HUES6 (cell line): ENCODE measurements around the gene TTC23L.
"Not testable (repeated sequence)": the region's sequence is repeated elsewhere in the genome, so short reads cannot be mapped to it uniquely, and the experiment has no call there.

Source experiments
- H3K27ac ChIP-seq: 2 replicates; pipeline ENCODE4 v1.7.0; 2013; ENCODE audit warnings: low read depth, mild to moderate bottlenecking, low read length, inconsistent platforms
- H3K27me3 ChIP-seq: 2 replicates; pipeline ENCODE4 v1.6.1; 2013; ENCODE audit warnings: low read length; ENCODE audit not compliant: control insufficient read depth, insufficient read depth
- H3K36me3 ChIP-seq: 2 replicates; pipeline ENCODE4 v1.6.1; 2013; ENCODE audit warnings: low read length; ENCODE audit not compliant: control insufficient read depth, insufficient read depth
- H3K4me1 ChIP-seq: 2 replicates; pipeline ENCODE4 v1.6.1; 2013; ENCODE audit warnings: low read length; ENCODE audit not compliant: control insufficient read depth, insufficient read depth
- H3K4me3 ChIP-seq: 2 replicates; pipeline ENCODE4 v1.5.1; 2013; ENCODE audit warnings: low read depth, low read length
- H3K9ac ChIP-seq: one replicate; pipeline ENCODE4 v1.6.1; 2013; ENCODE audit warnings: mild to moderate bottlenecking, low read length
- H3K9me3 ChIP-seq: 2 replicates; pipeline ENCODE4 v1.6.1; 2013; ENCODE audit warnings: low read depth, low read length; ENCODE audit not compliant: control insufficient read depth, insufficient read depth

Gene TTC23L

DNA sequence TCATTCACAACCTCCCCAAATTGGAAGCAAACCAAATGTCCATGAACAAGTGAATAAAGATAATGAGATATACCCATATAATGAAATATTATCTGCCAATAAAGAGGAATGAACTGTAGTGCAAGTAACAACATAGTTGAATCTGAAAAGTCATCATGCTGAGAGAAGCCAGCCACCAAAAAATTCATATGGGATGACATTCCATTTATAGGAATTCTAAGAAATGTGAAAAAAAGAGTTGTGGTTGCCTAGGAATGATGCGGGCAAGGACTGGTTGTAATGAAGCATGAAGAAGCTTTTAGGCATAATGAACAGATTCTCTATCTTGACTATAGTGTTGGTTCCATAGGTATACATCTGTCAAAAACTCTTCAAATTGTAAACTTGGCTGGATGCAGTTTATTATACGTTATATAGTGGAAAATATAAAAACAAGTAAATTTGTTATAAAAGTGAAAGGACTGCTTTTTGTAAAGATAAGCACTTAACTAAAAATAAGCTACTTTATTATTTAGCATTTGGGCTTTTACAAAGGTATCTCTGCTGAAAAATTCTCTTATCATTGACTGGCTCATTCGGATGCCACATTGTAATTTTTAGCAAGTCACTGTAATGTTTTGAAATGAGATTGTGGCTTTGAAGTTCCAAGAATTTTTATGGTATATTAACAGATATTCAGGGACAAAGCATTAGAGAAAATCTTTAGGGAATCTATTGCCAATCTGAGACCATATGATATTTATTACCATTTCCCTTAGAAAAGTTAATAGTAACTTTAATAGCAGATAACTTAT, 21.2 kb upstream of the TTC23L start:
- Histone ChIP-seq H3K9me3 (no peaks in the 10 kb centered on the region), H3K4me3 (no peak overlapping the region), H3K27ac (no peak overlapping the region), H3K36me3 (peaks cover 63% of the 10 kb centered on the region), H3K27me3 (no peaks in the 10 kb centered on the region), H3K4me1 (no peaks in the 10 kb centered on the region), H3K9ac (no peak overlapping the region)

- Histone ChIP-seq H3K9ac (no peak overlapping the region), H3K27ac (no peak overlapping the region), H3K4me3 (no peak overlapping the region), H3K4me1 (no peaks in the 10 kb centered on the region), H3K9me3 (no peaks in the 10 kb centered on the region), H3K36me3 (peaks cover 63% of the 10 kb centered on the region), H3K27me3 (no peaks in the 10 kb centered on the region)
Measured at GRCh38 chr5:34818717-34819116, 20.2 kb upstream of the TTC23L start.

- H3K27me3 ChIP-seq, result no peaks in the 10 kb centered on the region
- no peak overlapping the region for H3K4me3 ChIP-seq
- H3K36me3 ChIP-seq, result peaks cover 67% of the 10 kb centered on the region
Measured at GRCh38 chr5:34820593-34820992, 18.4 kb upstream of the TTC23L start.

GRCh38 chr5:34822956-34823715, 15.8 kb upstream of the TTC23L start:
- no peak overlapping the region for H3K9ac ChIP-seq
- H3K27me3 ChIP-seq, result no peaks in the 10 kb centered on the region
- peaks cover 79% of the 10 kb centered on the region for H3K36me3 ChIP-seq
- no peak overlapping the region for H3K27ac ChIP-seq
- H3K9me3 ChIP-seq, result no peaks in the 10 kb centered on the region
- H3K4me1 ChIP-seq, result no peaks in the 10 kb centered on the region
- no peak overlapping the region for H3K4me3 ChIP-seq

More at GRCh38 chr5:34820593-34820992, 18.4 kb upstream of the TTC23L start:
- H3K9me3 ChIP-seq, result no peaks in the 10 kb centered on the region
- H3K27ac ChIP-seq, result no peak overlapping the region
- no peaks in the 10 kb centered on the region for H3K4me1 ChIP-seq
- H3K9ac ChIP-seq, result no peak overlapping the region

GRCh38 chr5:34826347-34826746, 12.6 kb upstream of the TTC23L start:
- H3K27ac ChIP-seq, result no peak overlapping the region

DNA sequence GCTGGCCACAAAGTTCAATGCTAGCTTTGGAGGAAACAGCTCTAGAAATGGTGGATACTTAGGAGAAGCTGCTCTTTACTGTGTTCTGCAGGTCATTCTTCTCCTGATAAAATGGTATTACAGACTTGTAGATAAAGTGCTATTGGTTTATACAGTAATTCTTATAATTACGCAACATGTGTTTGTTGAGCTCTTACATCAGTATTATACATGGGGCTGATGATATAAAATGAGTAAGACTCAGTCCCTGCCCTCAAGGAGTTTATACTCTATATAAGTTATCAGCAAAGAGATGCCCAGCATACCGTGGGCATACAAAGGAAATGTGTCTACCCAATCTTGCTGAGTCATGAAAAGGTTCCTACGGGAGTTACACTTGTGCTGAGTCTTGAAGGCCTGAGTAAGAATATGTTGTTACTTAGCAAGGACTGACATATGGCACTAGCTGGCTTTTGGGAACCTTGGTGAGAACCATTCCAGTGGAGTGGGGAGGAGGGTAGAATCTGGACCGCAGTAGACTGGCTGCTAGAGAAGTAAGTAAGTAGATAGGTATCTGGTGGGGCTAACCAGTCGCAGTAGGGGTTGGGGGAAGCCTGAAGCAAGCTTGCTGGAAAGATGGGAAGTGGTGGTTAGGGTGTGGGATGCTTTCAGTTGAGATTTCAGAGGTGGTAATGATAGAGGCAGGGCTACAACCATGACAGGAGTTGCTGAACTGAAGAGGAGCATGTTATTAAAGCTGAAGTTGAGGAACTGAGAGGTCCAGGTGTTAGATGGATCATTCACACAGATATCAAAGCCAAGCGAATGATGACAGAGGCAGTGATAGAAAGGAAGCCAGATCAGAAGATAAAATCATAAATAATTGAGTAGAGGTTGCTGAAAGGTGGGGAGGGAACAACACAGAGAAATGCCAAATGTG, 11.1 kb upstream of the TTC23L start:
- no peaks in the 10 kb centered on the region for H3K9me3 ChIP-seq
- H3K4me3 ChIP-seq, result no peak overlapping the region
- no peak overlapping the region for H3K9ac ChIP-seq
- no peaks in the 10 kb centered on the region for H3K4me1 ChIP-seq
- peaks cover 93% of the 10 kb centered on the region for H3K36me3 ChIP-seq
- H3K27me3 ChIP-seq, result no peaks in the 10 kb centered on the region
- no peak overlapping the region for H3K27ac ChIP-seq

More at GRCh38 chr5:34826347-34826746, 12.6 kb upstream of the TTC23L start:
- H3K4me3 ChIP-seq, result no peak overlapping the region
- H3K4me1 ChIP-seq, result no peaks in the 10 kb centered on the region
- no peak overlapping the region for H3K9ac ChIP-seq
- H3K36me3 ChIP-seq, result peaks cover 88% of the 10 kb centered on the region
- no peaks in the 10 kb centered on the region for H3K9me3 ChIP-seq
- H3K27me3 ChIP-seq, result no peaks in the 10 kb centered on the region

DNA sequence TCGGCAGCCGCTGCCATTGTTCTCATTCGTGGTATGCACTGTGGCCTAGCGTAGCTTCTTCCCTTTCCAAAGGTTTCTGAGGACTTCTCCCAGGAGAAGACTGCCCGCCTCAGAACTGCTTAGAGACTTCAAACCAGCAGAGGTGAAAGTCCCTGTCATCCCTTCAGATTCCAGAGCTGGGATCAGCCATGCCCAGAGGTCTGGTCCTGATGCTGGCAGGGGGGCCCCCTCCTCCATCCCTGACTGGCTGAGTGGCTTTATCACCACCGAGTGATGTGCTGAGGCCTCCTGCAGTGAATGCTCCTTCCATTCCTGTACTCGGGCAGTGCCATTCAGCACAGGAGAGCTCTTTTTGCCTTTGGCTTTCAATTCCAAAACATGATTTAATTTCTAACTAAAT, 8.1 kb upstream of the TTC23L start:
- H3K9ac ChIP-seq, H3K27me3 ChIP-seq, H3K4me1 ChIP-seq, H3K4me3 ChIP-seq, H3K27ac ChIP-seq, H3K9me3 ChIP-seq: not testable (repeated sequence)
- H3K36me3 ChIP-seq, result peaks cover 75% of the 10 kb centered on the region

- Histone ChIP-seq H3K9me3 (peaks cover 5% of the 10 kb centered on the region; the same call in 1 of the 2 replicates), H3K4me3 (no peak overlapping the region), H3K4me1 (no peaks in the 10 kb centered on the region), H3K9ac (no peak overlapping the region), H3K36me3 (peaks cover 71% of the 10 kb centered on the region), H3K27me3 (no peaks in the 10 kb centered on the region), H3K27ac (no peak overlapping the region)
Measured at GRCh38 chr5:34831303-34831702, 7.7 kb upstream of the TTC23L start.

DNA sequence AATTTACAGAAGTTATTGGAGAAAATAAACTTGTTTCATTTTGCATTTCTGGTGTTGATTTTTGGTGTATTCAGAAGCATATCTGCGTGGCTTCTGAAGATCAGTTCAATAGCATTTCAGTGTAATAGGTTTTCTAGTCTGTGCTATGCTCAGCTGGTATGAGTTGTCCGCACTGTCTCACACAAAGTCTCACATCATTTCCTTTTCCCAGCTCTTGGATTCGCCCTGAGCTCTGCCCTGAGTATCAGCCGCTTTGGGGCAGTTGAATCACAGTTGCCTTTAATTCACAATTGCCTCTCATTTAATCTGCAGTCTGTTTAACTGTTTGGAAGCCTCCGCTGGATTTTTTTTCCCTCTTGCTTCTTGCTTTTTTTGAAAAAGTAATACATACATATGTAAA, 6.4 kb upstream of the TTC23L start:
- no peak overlapping the region for H3K27ac ChIP-seq
- no peaks in the 10 kb centered on the region for H3K27me3 ChIP-seq
- H3K9me3 ChIP-seq, result peaks cover 5% of the 10 kb centered on the region; the same call in 1 of the 2 replicates
- H3K4me3 ChIP-seq, result no peak overlapping the region
- H3K36me3 ChIP-seq, result peaks cover 58% of the 10 kb centered on the region
- H3K9ac ChIP-seq, result no peak overlapping the region
- no peaks in the 10 kb centered on the region for H3K4me1 ChIP-seq

DNA sequence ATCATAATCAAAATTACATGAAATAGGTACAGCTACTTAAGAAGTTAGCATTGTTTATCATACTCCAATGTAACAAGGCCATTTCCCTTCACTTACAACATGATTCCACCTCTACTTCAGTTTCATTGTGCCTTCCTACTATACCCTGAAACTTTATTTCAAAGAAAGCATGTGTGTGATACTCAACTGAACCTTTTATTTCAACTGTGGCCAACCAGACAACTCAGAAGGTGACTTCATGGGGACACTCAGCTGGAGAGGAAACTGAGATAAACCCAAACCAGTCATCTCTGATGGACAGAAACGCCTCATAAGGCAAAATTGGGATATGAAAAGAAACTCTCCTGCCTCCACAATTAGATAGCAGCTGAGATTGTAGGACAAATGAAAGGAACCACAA, 5.9 kb upstream of the TTC23L start:
- no peak overlapping the region for H3K27ac ChIP-seq
- H3K36me3 ChIP-seq, result peaks cover 53% of the 10 kb centered on the region
- H3K4me1 ChIP-seq, result no peaks in the 10 kb centered on the region
- H3K9me3 ChIP-seq, result peaks cover 5% of the 10 kb centered on the region; the same call in 1 of the 2 replicates
- H3K9ac ChIP-seq, result no peak overlapping the region
- H3K4me3 ChIP-seq, result no peak overlapping the region
- H3K27me3 ChIP-seq, result no peaks in the 10 kb centered on the region
